GM21528 (cell line): Measurements from ENCODE around the gene MACROD2.
"Not testable (repeated sequence)": the region's sequence is repeated elsewhere in the genome, so short reads cannot be mapped to it uniquely, and the experiment has no call there.

Experiments
- ATAC-seq: cut with Tn5 transposase; IDR thresholded peaks from one replicate; pipeline ENCODE4 v1.9.1; 2021; ENCODE audit warnings: mild to moderate bottlenecking, moderate library complexity; ENCODE audit not compliant: unreplicated experiment, low FRiP score

The MACROD2 gene

GRCh38 chr20:15098351-15098750 lies 1103.0 kb downstream of the MACROD2 start:
- ATAC-seq = no peak

- no peak for ATAC-seq
Observed at GRCh38 chr20:15099130-15099529, 1103.8 kb downstream of the MACROD2 start.

GRCh38 chr20:15100506-15101160 lies 1105.3 kb downstream of the MACROD2 start:
- ATAC-seq = no peak

GRCh38 chr20:15107931-15108330 lies 1112.6 kb downstream of the MACROD2 start:
- no peak for ATAC-seq

- no peak for ATAC-seq
Observed at GRCh38 chr20:15109494-15109893, 1114.2 kb downstream of the MACROD2 start.

GRCh38 chr20:15111654-15112053 lies 1116.3 kb downstream of the MACROD2 start:
- no peak for ATAC-seq

- no peak for ATAC-seq
Observed at GRCh38 chr20:15113144-15113773, 1117.9 kb downstream of the MACROD2 start.

GRCh38 chr20:15119852-15120487 lies 1124.7 kb downstream of the MACROD2 start:
- ATAC-seq = no peak

GRCh38 chr20:15122613-15123012 lies 1127.3 kb downstream of the MACROD2 start:
- no peak for ATAC-seq

- ATAC-seq = no peak
Observed at GRCh38 chr20:15131176-15131575, 1135.9 kb downstream of the MACROD2 start.

GRCh38 chr20:15138548-15139126 lies 1143.3 kb downstream of the MACROD2 start:
- no peak for ATAC-seq

- no peak for ATAC-seq
Observed at GRCh38 chr20:15139522-15139921, 1144.2 kb downstream of the MACROD2 start.

- no peak for ATAC-seq
Observed at GRCh38 chr20:15140286-15140685, 1145.0 kb downstream of the MACROD2 start.

GRCh38 chr20:15140940-15141339 lies 1145.6 kb downstream of the MACROD2 start:
- ATAC-seq = not testable (repeated sequence)

- ATAC-seq = no peak
Observed at GRCh38 chr20:15141861-15142260, 1146.5 kb downstream of the MACROD2 start.

GRCh38 chr20:15143478-15143877 lies 1148.2 kb downstream of the MACROD2 start:
- ATAC-seq = no peak

- ATAC-seq = no peak
Observed at GRCh38 chr20:15144916-15145315, 1149.6 kb downstream of the MACROD2 start.

GRCh38 chr20:15146948-15147347 lies 1151.6 kb downstream of the MACROD2 start:
- no peak for ATAC-seq

- no peak for ATAC-seq
Observed at GRCh38 chr20:15154070-15154469, 1158.8 kb downstream of the MACROD2 start.

GRCh38 chr20:15155848-15156401 lies 1160.6 kb downstream of the MACROD2 start:
- no peak for ATAC-seq

- no peak for ATAC-seq
Observed at GRCh38 chr20:15158533-15158932, 1163.2 kb downstream of the MACROD2 start.
